Mucosa of descending colon (tissue), 3 donors: ENCODE data around the gene GDA. TPM values are rescaled to one million over a fixed set of nuclear protein-coding genes. Genes with fewer than 3 reads are reported as not detected.

Experiments
- ATAC-seq: fragments of 200-7000 bp; cut with Tn5 transposase; one replicate; pipeline ENCODE4 v1.9.1; 2020; ENCODE audit warnings: mild to moderate bottlenecking, moderate library complexity
- DNase-seq, 3 donors: peaks; one replicate each; pipeline ENCODE4 v3.0.0-alpha.2; 2020
- H3K36me3 ChIP-seq: fragments of 200-600 bp; one replicate; pipeline ENCODE4 v1.8.0; 2021; ENCODE audit warnings: low read depth, mild to moderate bottlenecking
- H3K4me1 ChIP-seq: fragments of 200-600 bp; one replicate; pipeline ENCODE4 v1.8.0; 2021; ENCODE audit warnings: low read depth, mild to moderate bottlenecking
- H3K4me3 ChIP-seq: fragments of 200-600 bp; one replicate; pipeline ENCODE4 v1.8.0; 2021; ENCODE audit warnings: mild to moderate bottlenecking
- H3K9me3 ChIP-seq: fragments of 200-600 bp; one replicate; pipeline ENCODE4 v1.8.0; 2021; ENCODE audit warnings: mild to moderate bottlenecking
- intact Hi-C, 2 donors: fragments of 100-400 bp; cut with DNase I in 1 of 2; cut with micrococcal nuclease in 1 of 2; formaldehyde crosslinking; loops; one replicate each; pipeline versions ENCODE4 v1.11.0 to v1.11.1; 2022; cut with DNase I, micrococcal nuclease
- total RNA-seq, 3 donors: library from RNA; stranded (reverse); fragmentation: NEBNext Ultra II Directional in 2 of 3; extraction: Animal tissue kit (Norgen Biotek cat#: 25700) in 2 of 3; gene quantifications; one replicate each; pipeline versions ENCODE4 v1.2.1 to v1.2.4, GENCODE V29; 2021 to 2023
- TF ChIP-seq, protein P1 (sequence below): fragments of 200-600 bp; IDR thresholded peaks from one replicate; pipeline ENCODE4 v1.8.0; 2022; ENCODE audit warnings: antibody characterized with exemption, mild to moderate bottlenecking
- donor health status: DM: no; HTN: no; CAD: no; lungs with moderate emphysema.
- donor health status: DM: no; HTN: no; CAD: no.
- donor health status: DM: no; HTN: yes; CAD: no.

Gene GDA
- total RNA-seq, 3 donors from 2014 or later, result 28.7 to 65.5 (median 30.1) TPM

DNA sequence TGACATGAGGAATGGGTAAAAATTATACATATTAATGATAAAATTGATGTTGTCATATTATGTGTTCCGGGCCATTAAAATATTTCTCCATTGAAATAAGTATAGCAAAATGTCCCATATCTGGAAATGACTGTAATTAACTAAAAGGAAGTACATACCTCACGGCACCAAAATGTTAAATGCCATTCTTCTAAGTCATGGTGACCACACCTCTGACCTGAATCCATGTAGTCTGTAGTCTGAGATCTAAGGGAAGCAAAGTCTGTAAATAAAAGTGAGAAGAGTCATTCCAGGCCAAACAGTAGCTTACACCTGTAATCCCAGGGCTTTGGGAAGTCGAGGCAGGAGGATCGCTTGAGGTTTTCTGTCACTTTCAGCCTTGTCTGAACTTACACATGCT is 8.7 kb upstream of the GDA start:
- peak; percentile 87 for ATAC-seq
- TF ChIP-seq, protein P1, sequence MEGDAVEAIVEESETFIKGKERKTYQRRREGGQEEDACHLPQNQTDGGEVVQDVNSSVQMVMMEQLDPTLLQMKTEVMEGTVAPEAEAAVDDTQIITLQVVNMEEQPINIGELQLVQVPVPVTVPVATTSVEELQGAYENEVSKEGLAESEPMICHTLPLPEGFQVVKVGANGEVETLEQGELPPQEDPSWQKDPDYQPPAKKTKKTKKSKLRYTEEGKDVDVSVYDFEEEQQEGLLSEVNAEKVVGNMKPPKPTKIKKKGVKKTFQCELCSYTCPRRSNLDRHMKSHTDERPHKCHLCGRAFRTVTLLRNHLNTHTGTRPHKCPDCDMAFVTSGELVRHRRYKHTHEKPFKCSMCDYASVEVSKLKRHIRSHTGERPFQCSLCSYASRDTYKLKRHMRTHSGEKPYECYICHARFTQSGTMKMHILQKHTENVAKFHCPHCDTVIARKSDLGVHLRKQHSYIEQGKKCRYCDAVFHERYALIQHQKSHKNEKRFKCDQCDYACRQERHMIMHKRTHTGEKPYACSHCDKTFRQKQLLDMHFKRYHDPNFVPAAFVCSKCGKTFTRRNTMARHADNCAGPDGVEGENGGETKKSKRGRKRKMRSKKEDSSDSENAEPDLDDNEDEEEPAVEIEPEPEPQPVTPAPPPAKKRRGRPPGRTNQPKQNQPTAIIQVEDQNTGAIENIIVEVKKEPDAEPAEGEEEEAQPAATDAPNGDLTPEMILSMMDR, result no peak
- H3K4me1 ChIP-seq, result no peaks in the 10 kb centered on the region
- H3K4me3 ChIP-seq, result no peak overlapping the region
- no peaks in the 10 kb centered on the region for H3K9me3 ChIP-seq
- no peaks in the 10 kb centered on the region for H3K36me3 ChIP-seq
- intact Hi-C loops, result no loop called here
- DNase-seq, result no peak

DNA sequence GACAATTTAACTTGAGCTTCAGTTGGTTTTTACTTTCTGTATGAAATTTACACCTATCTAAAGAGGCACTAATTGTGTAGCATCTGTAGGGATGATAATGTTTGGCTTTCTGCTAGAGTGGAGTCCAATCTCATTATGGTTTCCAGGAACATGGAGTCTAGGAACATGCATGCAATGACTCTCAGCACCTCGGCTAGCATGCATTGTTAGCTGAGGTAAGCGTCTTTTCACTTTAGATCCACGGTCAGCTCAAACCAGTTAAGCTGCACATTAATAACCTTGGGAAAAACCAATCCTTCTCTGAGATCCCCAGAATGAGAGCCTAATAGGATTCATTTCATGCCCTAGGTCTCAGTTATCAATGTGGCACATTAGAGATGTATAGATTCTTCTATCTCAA is 7.8 kb upstream of the GDA start:
- H3K36me3 ChIP-seq, result no peaks in the 10 kb centered on the region
- ATAC-seq (no peak), DNase-seq (no peak)
- no peaks in the 10 kb centered on the region for H3K9me3 ChIP-seq
- H3K4me3 ChIP-seq, result no peak overlapping the region
- intact Hi-C loops, result no loop called here
- H3K4me1 ChIP-seq, result no peaks in the 10 kb centered on the region
- TF ChIP-seq, protein P1, result no peak

DNA sequence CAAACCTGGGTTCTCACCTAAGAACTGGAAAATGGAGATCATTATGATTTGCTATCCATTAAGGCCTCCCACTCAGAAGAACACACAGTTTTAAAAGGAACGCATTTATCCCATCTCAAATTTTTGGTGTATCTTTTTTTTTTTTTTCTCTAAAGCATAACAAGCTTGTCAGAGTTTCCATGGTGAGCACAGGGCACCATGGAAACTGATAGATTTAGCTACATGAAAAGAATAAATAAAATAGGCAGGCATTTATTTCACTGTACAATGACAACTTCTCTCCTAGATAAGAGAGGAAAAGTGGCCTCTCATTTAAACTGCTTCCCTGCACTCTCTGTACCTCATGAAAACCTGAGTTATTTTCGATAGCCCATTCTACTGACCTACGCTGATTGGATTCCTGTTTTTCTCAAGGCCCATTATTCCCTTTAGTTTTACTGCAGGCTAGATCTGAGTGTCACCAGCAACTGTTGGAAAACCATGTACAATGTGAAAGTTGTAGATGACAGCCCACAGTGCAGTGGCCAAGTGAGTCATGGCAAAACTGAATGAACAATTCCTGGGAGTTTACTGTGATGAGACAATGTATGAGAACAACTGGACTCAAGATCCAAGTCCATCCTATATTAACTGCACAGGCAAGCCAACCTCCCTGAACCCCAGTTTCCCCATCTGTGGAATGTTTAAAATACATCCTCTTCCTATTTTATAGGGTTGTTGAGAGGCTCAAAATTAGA is 4.3 kb upstream of the GDA start:
- ATAC-seq, result peak; percentile 55
- intact Hi-C loops, result no loop called here
- H3K9me3 ChIP-seq, result no peaks in the 10 kb centered on the region
- H3K4me1 ChIP-seq, result peaks cover 3% of the 10 kb centered on the region
- DNase-seq, result no peak
- TF ChIP-seq, protein P1, result no peak
- H3K4me3 ChIP-seq, result no peak overlapping the region
- H3K36me3 ChIP-seq, result no peaks in the 10 kb centered on the region

DNA sequence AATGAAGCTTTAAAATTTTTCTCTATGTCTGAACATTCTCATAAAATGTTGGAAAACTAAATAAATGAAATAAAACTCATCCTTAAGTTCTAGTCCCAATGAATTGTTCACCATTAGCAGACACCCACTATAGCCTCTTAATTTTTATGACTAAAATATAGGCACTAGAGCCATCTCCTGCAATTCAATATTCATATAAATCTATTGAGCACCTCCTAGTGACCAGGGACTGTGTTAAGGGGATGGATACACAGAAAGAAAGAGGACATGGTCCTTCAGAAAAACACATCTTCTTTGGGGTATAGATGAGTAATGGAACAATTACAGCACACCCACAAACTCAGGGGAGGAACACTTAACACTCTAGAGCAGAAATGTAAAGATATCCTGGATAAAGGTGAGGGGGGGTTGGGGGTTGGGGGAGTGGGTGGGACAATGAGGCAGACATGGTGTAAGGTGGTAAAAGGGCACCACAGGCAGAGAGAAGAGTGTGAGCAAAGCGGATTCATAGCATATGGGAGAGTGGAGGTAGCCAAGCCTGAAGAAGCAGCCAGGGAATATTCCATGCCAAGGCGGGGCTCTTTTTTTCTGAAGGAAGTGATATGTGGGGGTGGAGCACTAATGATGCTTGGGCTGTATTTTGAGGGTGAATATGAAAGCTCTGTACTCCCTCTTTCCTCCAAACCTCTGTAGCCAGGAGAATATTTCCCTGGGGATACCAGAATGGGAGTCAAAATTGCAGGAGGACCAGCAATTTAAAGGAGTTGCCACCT is 3.3 kb upstream of the GDA start:
- intact Hi-C loops, result no loop called here
- no peak for DNase-seq

DNA sequence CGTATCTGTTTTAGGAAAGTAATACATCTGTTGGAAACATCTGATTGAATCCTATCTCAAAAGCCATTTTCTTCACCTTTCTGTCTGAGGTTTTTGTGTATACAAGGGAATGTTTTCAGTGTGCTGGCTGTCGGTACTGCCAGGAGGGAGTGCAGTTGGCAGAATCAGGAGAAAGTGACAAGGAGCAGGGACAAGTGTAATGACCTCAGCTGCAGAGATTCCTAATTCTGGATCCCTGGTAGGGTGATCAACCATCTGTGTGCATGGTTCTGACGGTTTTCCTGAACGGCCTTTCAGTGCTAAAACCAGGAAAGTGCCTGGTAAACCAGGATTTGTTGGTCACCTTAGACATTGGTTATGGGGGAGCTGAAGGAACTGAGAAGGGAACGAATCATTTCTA is 1.6 kb upstream of the GDA start:
- TF ChIP-seq, protein P1, result no peak
- H3K4me1 ChIP-seq, result peaks cover 3% of the 10 kb centered on the region
- H3K4me3 ChIP-seq, result no peak overlapping the region
- DNase-seq (no peak), ATAC-seq (no peak)
- H3K36me3 ChIP-seq, result no peaks in the 10 kb centered on the region
- intact Hi-C loops, result no loop called here
- no peaks in the 10 kb centered on the region for H3K9me3 ChIP-seq

More for the DNA sequence above, 3.3 kb upstream of the GDA start:
- Histone ChIP-seq H3K9me3 (no peaks in the 10 kb centered on the region), H3K4me3 (no peak overlapping the region), H3K36me3 (no peaks in the 10 kb centered on the region), H3K4me1 (peaks cover 3% of the 10 kb centered on the region)
- ATAC-seq, result no peak
- TF ChIP-seq, protein P1, result no peak
